Superior temporal gyrus (tissue), 1 donor: Measurements from ENCODE around the gene SUPT6H.

Experiments used
- DNase-seq: peaks from one replicate; pipeline ENCODE4 v3.0.0-alpha.2; 2016; ENCODE audit errors: extremely low spot score

Gene SUPT6H

GRCh38 chr17:28661635-28662526 lies at the start of gene SUPT6H, which contains the start of gene SDF2:
SUPT6H (plus strand) TSS chr17:28662205; CDS start chr17:28673402, 11,197 bp downstream.
SDF2 (minus strand) TSS chr17:28661906; CDS start chr17:28661876, 30 bp downstream.
- DNase-seq, result peak; percentile 97

GRCh38 chr17:28612531-28612930 lies 49.5 kb upstream of the SUPT6H start:
- DNase-seq, result no peak

- peak; percentile 72 for DNase-seq
These were observed 48.8 kb upstream of the SUPT6H start for GRCh38 chr17:28612936-28613872.

DNA sequence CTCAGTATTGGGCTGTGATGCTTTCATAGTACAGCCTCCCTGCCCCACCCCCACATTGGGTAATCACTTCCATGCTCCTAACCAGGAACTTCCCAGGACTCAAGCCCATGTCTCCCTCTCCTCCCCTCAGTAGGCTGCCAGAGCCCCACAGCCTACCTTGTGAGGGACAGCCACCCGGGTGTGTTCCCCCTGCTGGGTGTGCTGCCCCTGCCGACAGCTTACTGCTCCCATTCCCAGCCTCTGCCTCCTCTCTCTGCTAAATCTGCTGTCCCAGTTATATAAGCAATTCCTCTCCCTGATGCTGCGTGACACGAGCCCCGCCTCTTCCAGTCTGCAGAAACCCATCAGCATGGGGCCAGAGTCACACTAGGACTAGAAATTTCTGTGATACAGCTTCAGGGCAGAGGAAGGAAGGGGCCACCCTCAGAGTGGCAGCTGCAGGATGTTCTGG lies 48.0 kb upstream of the SUPT6H start, which contains the start of gene RSKR:
RSKR (minus strand) TSS at position 255 of the 451 bp plus-strand sequence; CDS start at position 231, 24 bp downstream.
- peak; percentile 58 for DNase-seq

GRCh38 chr17:28615260-28615940 lies 46.6 kb upstream of the SUPT6H start:
- DNase-seq, result no peak

- DNase-seq, result no peak
These were observed 45.7 kb upstream of the SUPT6H start for GRCh38 chr17:28616281-28616680.

DNA sequence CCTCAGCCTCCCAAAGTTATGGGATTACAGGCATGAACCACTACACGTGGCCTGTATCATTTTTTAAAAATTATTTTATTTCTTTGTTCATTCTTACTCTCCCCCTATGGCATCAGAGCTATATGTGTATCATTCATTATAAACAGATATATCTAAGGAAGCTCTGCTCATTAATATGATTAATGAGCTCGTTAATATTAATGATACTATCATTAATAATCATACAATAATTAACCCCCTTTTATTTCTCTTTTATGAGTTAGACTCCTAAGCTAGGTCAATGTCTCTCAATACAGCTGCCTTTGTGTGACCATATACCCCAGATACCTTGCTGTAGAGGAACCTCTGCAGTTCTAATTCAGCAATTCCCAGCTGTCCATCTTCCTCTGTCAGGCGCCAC lies 43.5 kb upstream of the SUPT6H start:
- DNase-seq, result no peak

DNA sequence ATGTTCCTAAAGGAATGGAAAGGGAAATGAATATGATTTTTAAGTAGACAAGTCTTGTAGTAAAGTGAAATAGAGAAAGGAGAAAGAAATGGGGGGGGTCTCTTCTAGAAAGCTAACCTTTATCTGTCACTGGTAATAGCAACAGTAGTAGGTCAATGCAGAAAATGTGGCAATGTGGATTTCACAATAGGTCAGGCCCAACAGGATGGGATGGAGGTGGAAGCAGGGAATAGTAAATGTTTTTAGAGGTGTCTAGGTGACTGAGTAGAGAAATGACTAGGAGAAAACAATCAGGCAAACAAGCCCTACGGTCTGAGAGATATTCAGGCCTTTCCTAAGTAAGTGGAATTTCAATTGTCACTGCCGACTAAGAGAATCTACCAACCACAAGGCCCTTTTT lies 42.0 kb upstream of the SUPT6H start:
- DNase-seq, result no peak

- DNase-seq, result no peak
These were observed 39.8 kb upstream of the SUPT6H start for GRCh38 chr17:28622186-28622585.

GRCh38 chr17:28623696-28624095 lies 38.3 kb upstream of the SUPT6H start:
- DNase-seq, result no peak

DNA sequence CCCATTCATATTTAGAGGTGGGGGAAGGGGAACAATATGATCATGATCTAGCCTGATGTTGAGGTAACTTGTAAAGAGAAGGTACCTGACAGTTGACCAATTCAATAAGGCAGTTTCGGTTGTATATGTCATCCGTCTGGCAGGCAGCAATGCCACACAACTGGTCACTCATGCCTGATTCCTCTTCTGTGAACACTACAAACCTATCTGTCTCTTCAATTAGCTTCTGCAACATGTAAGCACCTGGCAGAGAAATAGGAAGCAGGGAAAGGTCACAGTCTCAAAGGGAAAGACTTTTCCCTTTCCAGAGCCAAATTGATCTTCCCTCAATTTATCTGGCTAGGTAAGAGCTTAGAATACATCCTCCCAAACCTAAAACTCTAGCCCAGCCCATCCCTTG lies 37.9 kb upstream of the SUPT6H start:
- DNase-seq, result no peak

DNA sequence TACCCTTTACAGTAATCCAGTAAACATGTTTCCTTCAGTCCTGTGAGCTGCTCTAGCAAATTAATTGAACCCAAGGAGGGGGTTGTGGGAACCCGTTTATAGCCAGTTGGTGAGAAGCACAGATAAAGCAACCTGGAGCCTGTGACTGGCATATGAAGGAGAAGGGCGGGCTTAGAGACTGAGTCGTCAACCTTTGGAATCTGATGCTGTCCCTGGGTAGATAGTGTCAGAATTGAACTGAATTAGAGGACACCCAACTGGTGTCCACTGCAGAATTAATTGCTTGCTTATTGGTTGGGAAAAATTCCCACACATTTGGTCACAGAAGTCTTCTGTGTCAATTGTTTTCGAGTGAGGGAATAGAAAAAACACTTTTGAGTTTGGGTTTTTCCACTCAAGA lies 35.2 kb upstream of the SUPT6H start:
- DNase-seq, result no peak

DNA sequence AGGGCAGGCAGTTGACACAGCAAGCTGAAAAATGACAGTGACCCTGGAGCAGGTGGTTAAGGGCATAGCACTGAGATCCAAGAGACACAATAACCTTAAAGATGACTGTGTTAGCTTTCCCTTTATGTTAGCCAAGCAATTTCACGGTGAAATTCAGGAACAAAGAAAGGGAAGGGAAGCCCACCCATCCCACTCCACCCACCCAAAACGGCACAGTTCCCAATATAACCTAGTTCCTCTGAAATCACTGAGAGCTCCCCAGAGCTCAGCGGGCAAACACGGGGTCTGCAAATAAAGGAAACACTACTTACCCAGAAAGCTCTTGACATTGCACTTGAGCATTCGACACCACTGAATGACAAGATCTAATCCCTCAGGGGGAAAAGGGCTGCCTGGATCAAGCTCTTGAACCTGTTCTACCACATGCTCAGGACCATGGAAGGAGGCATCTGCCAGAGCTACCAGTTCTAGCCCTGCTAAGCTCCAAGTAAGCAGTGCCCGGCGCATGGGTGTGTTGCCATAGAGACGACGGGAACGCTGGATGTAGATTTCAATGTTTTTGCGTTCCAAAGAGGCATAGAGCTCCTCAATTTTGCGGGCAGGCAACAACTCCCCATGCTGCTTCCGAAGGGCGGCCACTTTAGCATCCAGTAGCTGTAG lies 27.7 kb upstream of the SUPT6H start:
- no peak for DNase-seq

GRCh38 chr17:28635506-28635905 lies 26.5 kb upstream of the SUPT6H start:
- no peak for DNase-seq

GRCh38 chr17:28641579-28641978 lies 20.4 kb upstream of the SUPT6H start:
- DNase-seq, result no peak

DNA sequence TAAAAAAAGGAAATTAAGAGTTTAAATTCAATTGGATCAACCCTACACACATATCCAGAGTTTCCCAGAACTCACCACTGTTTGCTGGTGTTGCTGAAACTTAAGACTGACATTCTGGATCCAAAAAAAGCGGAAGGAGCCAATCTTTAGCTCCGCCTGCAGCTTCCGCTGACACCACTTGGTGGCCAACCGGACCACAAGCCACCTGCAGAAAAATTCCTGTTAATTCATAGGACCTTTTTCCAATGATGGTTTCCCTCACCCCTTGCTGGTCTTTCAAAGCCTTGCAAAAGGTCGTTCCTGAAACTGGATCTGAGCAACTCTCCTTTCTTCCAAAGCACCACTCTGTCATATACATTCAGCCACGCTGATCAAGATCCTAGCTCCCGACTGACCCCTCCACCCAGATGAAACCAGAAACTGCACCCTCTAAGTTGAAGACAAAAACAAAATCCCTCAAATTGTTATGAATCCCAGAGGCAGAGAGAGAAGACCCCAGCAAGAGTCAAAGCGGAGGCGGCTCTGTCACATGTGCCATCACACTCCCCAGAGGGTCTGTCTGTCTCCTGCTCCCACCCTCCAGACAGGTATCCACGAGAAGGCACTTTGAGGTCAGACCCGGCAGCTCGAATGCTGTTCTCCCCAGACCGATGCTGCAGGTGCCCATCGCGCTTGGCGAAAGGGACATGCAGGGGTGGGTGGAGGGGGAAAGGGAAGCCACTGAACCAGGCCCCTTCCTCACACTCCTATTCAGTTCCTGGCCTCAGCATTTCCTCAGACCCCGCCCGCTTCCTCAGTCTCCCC lies 17.8 kb upstream of the SUPT6H start:
- peak; percentile 40 for DNase-seq

GRCh38 chr17:28644787-28645575 lies 17.0 kb upstream of the SUPT6H start, which contains the start of gene BLTP2:
BLTP2 (minus strand) TSS chr17:28645158; CDS start chr17:28645056, 102 bp downstream.
- DNase-seq, result peak; percentile 93

DNA sequence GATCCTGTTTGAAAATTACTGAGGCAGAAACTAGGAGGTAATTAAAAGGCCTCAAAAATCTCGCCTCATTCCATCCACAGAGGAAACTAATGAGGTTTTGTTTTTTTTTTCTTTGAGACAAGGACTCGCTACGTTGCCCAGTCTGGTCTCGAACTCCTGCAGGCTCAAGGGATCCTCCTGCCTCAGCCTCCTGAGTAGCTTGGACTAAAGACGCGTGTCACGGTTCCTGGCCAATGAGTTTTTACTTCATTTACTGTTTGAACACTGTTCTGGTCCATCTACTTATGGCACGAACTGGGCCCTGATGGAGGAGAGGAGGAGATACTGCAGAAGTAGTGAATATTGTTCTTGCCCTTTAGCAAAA lies 16.4 kb upstream of the SUPT6H start:
- no peak for DNase-seq

DNA sequence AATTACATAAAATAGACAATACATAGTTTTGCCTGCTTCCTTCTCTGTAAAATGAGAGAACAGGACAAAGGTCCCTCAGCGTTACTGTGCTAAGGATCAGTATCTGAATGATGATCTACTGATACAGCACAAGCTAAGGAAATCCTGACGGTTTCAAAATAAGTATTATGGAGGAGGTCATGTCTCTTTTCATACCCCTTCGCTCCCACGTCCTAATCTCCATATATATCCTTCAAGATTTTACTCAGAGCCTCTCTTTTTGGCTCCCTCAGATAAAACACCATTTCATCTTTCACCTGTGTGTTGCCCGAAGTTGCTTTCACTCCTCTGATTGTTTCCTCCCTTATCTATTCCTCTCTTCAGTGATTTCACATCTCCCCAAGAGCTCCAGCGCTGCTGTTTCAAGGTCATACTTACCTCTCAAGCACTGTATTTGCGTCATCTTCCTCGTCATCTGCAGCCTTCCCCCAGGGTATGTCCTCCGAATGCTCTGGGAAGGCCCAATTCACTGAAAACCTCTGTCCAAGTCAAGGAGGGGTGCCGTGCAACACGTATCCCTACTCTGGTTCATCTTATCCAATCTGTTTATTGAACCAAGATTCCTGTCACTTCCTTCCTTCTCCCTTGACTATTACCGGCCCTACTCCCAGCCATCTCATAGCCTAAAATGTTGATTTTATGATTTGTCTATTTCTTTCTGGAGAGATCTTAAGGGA lies 15.8 kb upstream of the SUPT6H start:
- no peak for DNase-seq
